Adrenal gland (tissue), 12 donors: Measurements from ENCODE around the gene MACF1. TPM values are rescaled to one million over a fixed set of nuclear protein-coding genes. Genes with fewer than 3 reads are reported as not detected.
A peak's percentile ranks its signal among the peaks of the same experiment; 100 is the strongest.

Experiments used
- DNase-seq, 7 donors: peaks; one replicate each; pipeline ENCODE4 v3.0.0-alpha.2; 2019 to 2020
- H3K27ac ChIP-seq, 5 donors: fragments of 200-600 bp; sonication (generic) in 4 of 5; 1 replicate in 3 of 5; 2 replicates in 2 of 5; pipeline versions ENCODE4 v1.5.1 to v1.8.0; 2016 to 2020; ENCODE audit warnings: mild to moderate bottlenecking in 1 of 5
- H3K27me3 ChIP-seq: fragments of 200-600 bp; 2 replicates; pipeline ENCODE4 v1.8.0; 2021
- H3K36me3 ChIP-seq, 2 donors: fragments of 200-600 bp; replicated peaks in 1 of 2; 1 replicate in 1 of 2; 2 replicates in 1 of 2; pipeline versions ENCODE4 v1.5.1 to v1.8.0; 2018 to 2022
- H3K4me1 ChIP-seq, 2 donors: fragments of 200-600 bp; replicated peaks in 1 of 2; 1 replicate in 1 of 2; 2 replicates in 1 of 2; pipeline versions ENCODE4 v1.5.1 to v1.8.0; 2018 to 2021
- H3K4me3 ChIP-seq, 4 donors: fragments of 200-600 bp; sonication (generic) in 3 of 4; one replicate each; pipeline ENCODE4 v1.5.1; 2016 to 2018
- H3K9me3 ChIP-seq, 3 donors: fragments of 200-600 bp; sonication (generic) in 1 of 3; replicated peaks in 1 of 3; 1 replicate in 2 of 3; 2 replicates in 1 of 3; pipeline versions ENCODE4 v1.5.1 to v1.8.0; 2016 to 2021
- POLR2A ChIP-seq, 2 donors: fragments of 450-650 bp; IDR thresholded peaks; one replicate each; pipeline ENCODE4 v1.6.1; 2017; ENCODE audit warnings: antibody characterized with exemption in 2 of 2, mild to moderate bottlenecking in 2 of 2, moderate library complexity in 1 of 2
- WGBS, 4 donors: extraction: QIAGEN DNeasy Blood & Tissue Kit in 2 of 4; methylation state at CpG; one replicate each; pipeline versions ENCODE4 v1.1.5 to v1.1.7; 2013 to 2017; 5-methylcytosine and 5-hydroxymethylcytosine counted together
- intact Hi-C, 2 donors: fragments of 100-400 bp; cut with DNase I; formaldehyde crosslinking; loops; one replicate each; pipeline versions ENCODE4 v1.14.1 to v1.15.0; 2022 to 2023
- polyA plus RNA-seq, 3 donors: library from polyadenylated mRNA; stranded (reverse); fragments of 200-250 nt in 2 of 3; fragments of 350-450 nt in 1 of 3; fragmentation: Illumina TruSeq in 1 of 3; extraction: RNeasy Lipid Tissue Mini Kit (QIAGEN cat#74804) in 1 of 3; gene quantifications; one replicate each; pipeline ENCODE4 v1.2.3, GENCODE V29; 2013 to 2014
- total RNA-seq, 9 donors: library from RNA; depleted of rRNA in 4 of 9; stranded (reverse); fragments of >200 nt in 4 of 9; fragments of 120-200 nt in 1 of 9; fragmentation: NEBNext Ultra II Directional in 1 of 9; extraction: Animal tissue kit (Norgen Biotek cat#: 25700) in 1 of 9; gene quantifications; one replicate each; pipeline versions ENCODE4 v1.1.0 to v1.2.4, GENCODE V29; 2013 to 2023
- TF ChIP-seq, protein P1 (sequence below), 6 experiments: fragments of 450-650 bp in 4 of 6; fragments of 200-600 bp in 2 of 6; sonication (generic) in 1 of 6; IDR thresholded peaks; 1 replicate in 5 of 6; 2 replicates in 1 of 6; pipeline versions ENCODE4 v1.5.1 to v1.8.0; 2016 to 2021; ENCODE audit warnings: antibody characterized with exemption in 6 of 6, mild to moderate bottlenecking in 2 of 6, moderate library complexity in 1 of 6
- donor health status: healthy with polysubstance abuse.
- donor health status: Bipolar disorder and iron deficiency.
- donor health status: DM: yes; HTN: yes; CAD: no.
- donor health status: DM: no; HTN: no; CAD: no.
- donor health status: DM: no; HTN: no; CAD: no.
- donor health status: DM: yes; HTN: yes; CAD: no.

Gene MACF1
- total and polyA plus RNA-seq, 12 donors = 85.1 to 334 (median 219) TPM

- H3K27me3 ChIP-seq = no peaks in the 10 kb centered on the region
- peaks cover 9 to 12% of the 10 kb centered on the region in 2 donors for H3K4me1 ChIP-seq
- H3K27ac ChIP-seq = no peak overlapping the region
- no peak for DNase-seq
- TF ChIP-seq, protein P1, sequence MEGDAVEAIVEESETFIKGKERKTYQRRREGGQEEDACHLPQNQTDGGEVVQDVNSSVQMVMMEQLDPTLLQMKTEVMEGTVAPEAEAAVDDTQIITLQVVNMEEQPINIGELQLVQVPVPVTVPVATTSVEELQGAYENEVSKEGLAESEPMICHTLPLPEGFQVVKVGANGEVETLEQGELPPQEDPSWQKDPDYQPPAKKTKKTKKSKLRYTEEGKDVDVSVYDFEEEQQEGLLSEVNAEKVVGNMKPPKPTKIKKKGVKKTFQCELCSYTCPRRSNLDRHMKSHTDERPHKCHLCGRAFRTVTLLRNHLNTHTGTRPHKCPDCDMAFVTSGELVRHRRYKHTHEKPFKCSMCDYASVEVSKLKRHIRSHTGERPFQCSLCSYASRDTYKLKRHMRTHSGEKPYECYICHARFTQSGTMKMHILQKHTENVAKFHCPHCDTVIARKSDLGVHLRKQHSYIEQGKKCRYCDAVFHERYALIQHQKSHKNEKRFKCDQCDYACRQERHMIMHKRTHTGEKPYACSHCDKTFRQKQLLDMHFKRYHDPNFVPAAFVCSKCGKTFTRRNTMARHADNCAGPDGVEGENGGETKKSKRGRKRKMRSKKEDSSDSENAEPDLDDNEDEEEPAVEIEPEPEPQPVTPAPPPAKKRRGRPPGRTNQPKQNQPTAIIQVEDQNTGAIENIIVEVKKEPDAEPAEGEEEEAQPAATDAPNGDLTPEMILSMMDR (IDR thresholded peaks at IDR 0.05) = no peak
- TF ChIP-seq POLR2A (IDR thresholded peaks at IDR 0.05) = no peak
- no peaks in the 10 kb centered on the region for H3K9me3 ChIP-seq
- intact Hi-C loops = no loop called here
- no peak overlapping the region for H3K4me3 ChIP-seq
- peaks cover 0 to 83% of the 10 kb centered on the region in 2 donors for H3K36me3 ChIP-seq
- 84 to 90% (median 87%) methylated on average over 5 of the region's 5 CpGs for WGBS, 4 donors
These were observed 157.0 kb downstream of the MACF1 start for GRCh38 chr1:39361446-39361845.

- Histone ChIP-seq H3K4me3 (no peak overlapping the region), H3K9me3 (no peaks in the 10 kb centered on the region), H3K36me3 (peaks cover 0 to 74% of the 10 kb centered on the region in 2 donors), H3K27me3 (no peaks in the 10 kb centered on the region), H3K4me1 (peaks cover 8 to 9% of the 10 kb centered on the region in 2 donors), H3K27ac (no peak overlapping the region)
- intact Hi-C loops = no loop called here
- DNase-seq = no peak
- WGBS, 4 donors = 94 to 96% (median 95%) methylated on average over 2 of the region's 2 CpGs
- no peak for TF ChIP-seq POLR2A (IDR thresholded peaks at IDR 0.05)
- TF ChIP-seq, protein P1 (IDR thresholded peaks at IDR 0.05) = no peak
These were observed 158.8 kb downstream of the MACF1 start for GRCh38 chr1:39363267-39363666.

DNA sequence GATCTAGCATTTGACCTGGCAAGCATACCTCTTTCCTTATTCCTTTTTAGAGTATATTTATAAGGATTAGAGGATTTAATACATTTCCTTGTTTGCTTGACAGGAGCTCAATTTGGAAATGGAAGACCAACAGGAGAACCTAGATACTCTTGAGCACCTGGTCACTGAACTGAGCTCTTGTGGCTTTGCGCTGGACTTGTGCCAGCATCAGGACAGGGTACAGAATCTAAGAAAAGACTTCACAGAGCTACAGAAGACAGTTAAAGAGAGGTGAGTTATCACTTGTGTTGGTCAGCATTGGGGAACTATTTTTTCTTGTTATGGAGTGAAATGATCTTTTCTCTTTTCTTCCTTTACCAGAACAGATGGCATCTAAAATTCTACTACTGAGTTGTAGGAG, 163.6 kb downstream of the MACF1 start:
- no peak overlapping the region for H3K27ac ChIP-seq
- TF ChIP-seq POLR2A (IDR thresholded peaks at IDR 0.05) = no peak
- TF ChIP-seq, protein P1 (IDR thresholded peaks at IDR 0.05) = no peak
- no peaks in the 10 kb centered on the region for H3K27me3 ChIP-seq
- no peak overlapping the region for H3K4me3 ChIP-seq
- peaks cover 10 to 20% of the 10 kb centered on the region in 2 donors for H3K4me1 ChIP-seq
- H3K9me3 ChIP-seq = no peaks in the 10 kb centered on the region
- no peak for DNase-seq
- 93 to 100% (median 98%) methylated on average over 1 of the region's 1 CpG for WGBS, 4 donors
- intact Hi-C loops = no loop called here
- peaks cover 0 to 67% of the 10 kb centered on the region in 2 donors for H3K36me3 ChIP-seq

DNA sequence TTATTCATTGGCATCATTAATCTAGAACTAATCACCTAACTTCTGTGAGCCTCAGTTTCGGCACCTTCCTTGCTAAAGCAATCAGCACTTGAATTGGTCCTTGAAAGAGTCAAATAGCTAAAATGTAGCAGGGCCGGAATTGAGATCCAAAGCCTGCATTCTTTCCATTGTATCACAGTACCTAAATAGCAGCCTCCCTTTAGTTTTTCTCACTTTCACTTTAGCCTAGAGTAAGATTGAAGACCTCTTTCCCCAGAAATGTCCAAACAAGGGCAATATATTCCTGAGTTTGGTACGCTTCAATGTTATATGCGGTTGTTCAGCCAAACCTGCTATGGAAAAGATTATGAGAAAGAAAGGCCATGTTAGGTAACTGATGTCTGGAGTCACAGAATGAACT, 165.1 kb downstream of the MACF1 start:
- H3K9me3 ChIP-seq = no peaks in the 10 kb centered on the region
- H3K27ac ChIP-seq = peak overlapping the region in 2 of 5 donors; percentile 18 to 64
- peaks cover 0 to 68% of the 10 kb centered on the region in 2 donors for H3K36me3 ChIP-seq
- TF ChIP-seq, protein P1 (IDR thresholded peaks at IDR 0.05) = no peak
- no peak for TF ChIP-seq POLR2A (IDR thresholded peaks at IDR 0.05)
- 85 to 92% (median 89%) methylated on average over 4 of the region's 4 CpGs for WGBS, 4 donors
- intact Hi-C loops = no loop called here
- H3K4me3 ChIP-seq = no peak overlapping the region
- H3K4me1 ChIP-seq = peaks cover 10 to 20% of the 10 kb centered on the region in 2 donors
- DNase-seq = no peak
- H3K27me3 ChIP-seq = no peaks in the 10 kb centered on the region
